ENCODE data around the gene PTEN.
A peak's percentile ranks its signal among the peaks of the same experiment; 100 is the strongest.

Gene PTEN

DNA sequence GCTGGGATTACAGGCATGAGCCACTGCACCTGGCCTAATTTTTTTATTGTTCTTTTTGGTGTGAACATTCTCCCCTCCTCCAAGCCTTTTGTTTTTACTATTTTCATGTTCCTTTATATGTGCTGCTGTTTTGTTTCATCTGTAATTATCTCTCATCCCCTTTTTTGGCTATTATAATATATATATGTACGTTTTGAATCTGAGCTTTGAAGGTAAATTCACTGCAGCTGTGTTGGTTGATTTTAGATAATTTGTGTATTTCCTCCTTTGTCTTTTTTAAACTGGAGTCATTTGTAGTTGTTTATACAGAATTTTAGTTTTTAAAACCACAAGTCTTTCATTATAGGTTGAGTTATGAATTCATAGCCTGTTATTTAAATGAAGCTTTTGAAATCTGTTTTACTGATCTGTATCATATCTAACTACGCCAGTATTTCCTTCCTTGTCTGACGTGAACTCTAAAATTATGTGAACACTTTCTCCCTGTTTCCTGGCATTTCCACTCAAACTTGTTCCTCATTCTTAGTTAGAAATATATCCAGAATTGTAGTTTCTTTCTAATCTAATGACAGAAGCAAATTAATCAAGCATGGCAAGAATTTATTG is 54.9 kb downstream of the PTEN start:
- Mint-ChIP-seq H3K27ac (peak overlapping the region; percentile 85), H3K27me3 (no peaks in the 10 kb centered on the region), H3K36me3 (peaks cover 25% of the 10 kb centered on the region), H3K4me1 (peaks cover 81% of the 10 kb centered on the region), H3K9me3 (peaks cover 7% of the 10 kb centered on the region), H3K4me3 (peak overlapping the region; percentile 68)

DNA sequence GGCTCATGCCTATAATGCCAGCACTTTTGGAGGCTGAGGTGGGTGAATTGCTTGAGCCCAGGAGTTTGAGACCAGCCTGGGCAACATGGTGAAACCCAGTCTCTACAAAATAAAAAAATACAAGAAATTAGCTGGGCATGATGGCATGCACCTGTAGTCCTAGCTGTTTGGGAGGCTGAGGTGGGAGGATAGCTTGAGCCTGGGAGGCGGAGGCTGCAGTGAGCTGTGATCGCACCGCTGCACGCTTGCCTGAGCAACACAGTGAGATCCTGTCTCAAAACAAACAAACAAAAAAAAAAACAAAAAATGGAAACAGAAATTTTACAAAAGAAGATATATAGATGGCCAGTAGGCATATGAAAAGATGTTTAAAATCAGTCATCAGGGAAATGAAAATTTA is 57.1 kb downstream of the PTEN start:
- Mint-ChIP-seq H3K27me3 (no peaks in the 10 kb centered on the region), H3K4me1 (peaks cover 93% of the 10 kb centered on the region), H3K9me3 (no peaks in the 10 kb centered on the region), H3K36me3 (peaks cover 28% of the 10 kb centered on the region), H3K4me3 (no peak overlapping the region), H3K27ac (no peak overlapping the region)

DNA sequence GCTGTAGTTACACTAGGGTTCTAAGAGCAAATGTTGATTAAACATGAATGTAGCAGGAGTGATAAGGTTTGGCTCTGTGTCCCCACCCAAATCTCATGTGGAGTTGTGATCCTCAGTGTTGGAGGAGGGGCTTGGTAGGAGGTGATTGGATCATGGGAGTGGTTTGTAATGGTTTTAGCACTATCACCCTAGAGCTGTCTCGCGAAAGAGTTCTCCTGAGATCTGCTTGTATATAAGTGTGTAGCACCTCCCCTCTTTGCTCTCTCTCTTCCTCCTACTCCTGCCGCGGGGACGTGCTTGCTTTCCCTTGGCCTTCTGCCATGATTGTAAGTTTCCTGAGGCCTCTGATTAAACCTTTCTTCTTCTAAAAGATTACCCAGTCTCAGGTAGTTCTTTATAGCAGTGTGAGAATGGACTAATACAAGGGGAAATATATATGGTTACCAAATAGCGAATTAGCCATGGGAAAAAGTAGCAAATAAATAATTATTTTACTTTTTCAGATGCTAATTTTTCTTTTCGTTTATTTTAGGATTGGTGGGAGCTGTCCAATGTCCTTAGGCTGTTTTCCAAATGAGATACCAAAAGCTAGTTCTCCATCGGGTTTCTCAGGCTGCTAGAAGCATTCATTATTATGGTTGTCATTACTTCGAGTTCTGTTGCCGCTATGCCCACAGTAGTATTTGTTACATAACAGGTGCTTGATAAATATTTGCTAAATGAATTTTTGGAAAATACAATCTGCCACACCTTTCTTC is 58.7 kb downstream of the PTEN start:
- no peaks in the 10 kb centered on the region for H3K27me3 Mint-ChIP-seq
- no peaks in the 10 kb centered on the region for H3K9me3 Mint-ChIP-seq
- H3K4me1 Mint-ChIP-seq: peaks cover 93% of the 10 kb centered on the region
- H3K4me3 Mint-ChIP-seq: no peak overlapping the region
- H3K36me3 Mint-ChIP-seq: peaks cover 33% of the 10 kb centered on the region
- no peak overlapping the region for H3K27ac Mint-ChIP-seq

GRCh38 chr10:87923233-87923632 is 59.8 kb downstream of the PTEN start:
- no peak overlapping the region for H3K4me3 Mint-ChIP-seq
- H3K27ac Mint-ChIP-seq: no peak overlapping the region
- no peaks in the 10 kb centered on the region for H3K9me3 Mint-ChIP-seq
- no peaks in the 10 kb centered on the region for H3K27me3 Mint-ChIP-seq
- H3K36me3 Mint-ChIP-seq: peaks cover 37% of the 10 kb centered on the region
- H3K4me1 Mint-ChIP-seq: peaks cover 93% of the 10 kb centered on the region

DNA sequence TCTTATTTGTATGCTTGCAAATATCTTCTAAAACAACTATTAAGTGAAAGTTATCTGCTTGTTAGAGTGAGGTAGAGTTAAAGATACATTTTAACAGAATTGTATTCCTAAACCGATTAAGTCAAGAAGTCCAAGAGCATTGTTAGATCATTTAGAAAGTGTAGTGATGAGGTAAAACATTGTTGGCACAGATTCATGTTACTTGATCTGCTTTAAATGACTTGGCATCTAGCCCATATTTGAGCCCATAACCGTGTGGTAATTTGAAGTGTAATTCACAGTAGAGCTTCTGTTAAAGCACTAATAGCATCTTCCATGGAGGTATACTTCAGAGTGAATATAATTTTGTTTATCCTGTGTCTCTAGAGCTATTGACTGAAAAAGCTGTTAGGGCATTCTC is 62.1 kb downstream of the PTEN start:
- peaks cover 97% of the 10 kb centered on the region for H3K4me1 Mint-ChIP-seq
- no peak overlapping the region for H3K27ac Mint-ChIP-seq
- H3K9me3 Mint-ChIP-seq: no peaks in the 10 kb centered on the region
- H3K36me3 Mint-ChIP-seq: peaks cover 39% of the 10 kb centered on the region
- peak overlapping the region; percentile 32 for H3K4me3 Mint-ChIP-seq
- H3K27me3 Mint-ChIP-seq: no peaks in the 10 kb centered on the region

DNA sequence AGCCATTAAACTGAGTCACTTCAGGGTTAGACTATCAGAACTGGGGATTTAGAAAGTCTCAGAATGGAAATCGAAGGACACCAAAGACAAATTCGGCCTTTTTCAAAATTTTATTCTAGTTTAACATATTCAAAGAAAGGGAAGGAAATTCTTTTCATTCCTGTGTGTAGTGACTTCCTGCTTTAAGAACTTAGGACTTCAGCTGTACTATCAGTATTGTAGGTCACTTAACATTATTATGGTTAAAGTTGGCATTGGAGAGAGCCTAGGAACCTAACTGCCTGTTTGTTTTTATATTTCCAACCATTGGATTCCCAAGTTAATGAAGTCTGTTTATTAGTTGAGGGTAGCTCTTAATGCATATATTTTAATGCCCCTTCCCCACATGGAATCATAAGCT is 63.7 kb downstream of the PTEN start:
- H3K36me3 Mint-ChIP-seq: peaks cover 39% of the 10 kb centered on the region
- no peaks in the 10 kb centered on the region for H3K9me3 Mint-ChIP-seq
- peaks cover 97% of the 10 kb centered on the region for H3K4me1 Mint-ChIP-seq
- H3K27me3 Mint-ChIP-seq: no peaks in the 10 kb centered on the region
- no peak overlapping the region for H3K27ac Mint-ChIP-seq
- H3K4me3 Mint-ChIP-seq: no peak overlapping the region

DNA sequence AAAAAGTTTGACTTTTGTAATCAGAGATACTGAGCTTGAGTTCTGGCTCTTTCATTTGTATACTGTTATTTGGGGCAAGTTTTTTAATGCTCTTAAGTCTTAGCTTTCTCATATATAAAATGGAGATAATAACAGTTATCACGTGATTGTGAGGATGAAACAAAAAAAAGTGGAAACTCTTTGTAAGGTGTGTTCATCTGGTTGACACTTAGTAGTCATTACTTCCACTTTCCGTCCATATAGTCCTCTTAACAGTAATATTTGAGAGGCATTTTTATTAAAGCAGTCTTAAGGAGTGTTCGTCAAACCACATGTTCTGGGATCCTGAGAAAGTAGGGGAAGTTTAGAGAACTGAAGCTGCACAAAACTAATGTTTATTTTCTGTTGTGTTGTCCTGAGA is 65.6 kb downstream of the PTEN start:
- Mint-ChIP-seq H3K4me1 (peaks cover 81% of the 10 kb centered on the region), H3K36me3 (peaks cover 25% of the 10 kb centered on the region), H3K27me3 (no peaks in the 10 kb centered on the region), H3K27ac (no peak overlapping the region), H3K4me3 (no peak overlapping the region), H3K9me3 (no peaks in the 10 kb centered on the region)

GRCh38 chr10:87930141-87930540 is 66.7 kb downstream of the PTEN start:
- Mint-ChIP-seq H3K27me3 (no peaks in the 10 kb centered on the region), H3K27ac (no peak overlapping the region), H3K9me3 (no peaks in the 10 kb centered on the region), H3K4me3 (no peak overlapping the region), H3K4me1 (peaks cover 74% of the 10 kb centered on the region), H3K36me3 (peaks cover 25% of the 10 kb centered on the region)

DNA sequence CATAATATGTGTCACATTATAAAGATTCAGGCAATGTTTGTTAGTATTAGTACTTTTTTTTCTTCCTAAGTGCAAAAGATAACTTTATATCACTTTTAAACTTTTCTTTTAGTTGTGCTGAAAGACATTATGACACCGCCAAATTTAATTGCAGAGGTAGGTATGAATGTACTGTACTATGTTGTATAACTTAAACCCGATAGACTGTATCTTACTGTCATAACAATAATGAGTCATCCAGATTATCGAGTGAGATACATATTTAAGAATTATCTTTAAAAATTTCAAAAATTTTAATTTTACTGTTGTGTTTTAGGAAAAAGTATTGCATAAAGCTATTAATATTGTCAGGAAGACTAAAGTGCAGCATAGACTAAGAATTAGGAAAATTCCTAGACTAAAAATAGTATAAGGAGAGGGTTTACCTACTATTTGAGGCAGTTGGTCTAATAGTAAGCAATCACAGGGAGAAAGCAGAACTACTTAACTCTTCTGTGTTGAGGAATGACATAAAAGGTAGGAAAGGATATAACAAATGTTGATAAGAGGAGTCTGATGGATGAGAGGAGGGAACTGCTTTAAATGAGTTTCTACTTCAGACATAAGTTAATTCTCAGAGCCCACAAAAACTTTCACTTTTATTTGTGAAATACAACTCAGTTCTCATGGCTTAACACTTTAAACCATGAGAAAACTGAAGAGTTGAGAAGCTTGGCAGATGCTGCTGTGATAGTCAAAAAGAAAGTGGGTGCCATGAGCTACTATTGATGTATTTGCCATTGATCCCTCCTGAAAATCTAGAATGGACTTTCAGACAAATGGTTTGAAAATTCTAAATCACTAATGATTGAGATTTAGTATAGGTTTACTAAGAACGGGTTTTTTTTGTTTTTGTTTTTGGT is 67.8 kb downstream of the PTEN start:
- Mint-ChIP-seq H3K4me3 (no peak overlapping the region), H3K27me3 (no peaks in the 10 kb centered on the region), H3K9me3 (no peaks in the 10 kb centered on the region), H3K36me3 (peaks cover 21% of the 10 kb centered on the region), H3K4me1 (peaks cover 72% of the 10 kb centered on the region), H3K27ac (no peak overlapping the region)

GRCh38 chr10:87931836-87932230 is 68.4 kb downstream of the PTEN start:
- Mint-ChIP-seq H3K36me3 (peaks cover 20% of the 10 kb centered on the region), H3K27ac (no peak overlapping the region), H3K4me1 (peaks cover 72% of the 10 kb centered on the region), H3K27me3 (no peaks in the 10 kb centered on the region), H3K4me3 (no peak overlapping the region), H3K9me3 (no peaks in the 10 kb centered on the region)

DNA sequence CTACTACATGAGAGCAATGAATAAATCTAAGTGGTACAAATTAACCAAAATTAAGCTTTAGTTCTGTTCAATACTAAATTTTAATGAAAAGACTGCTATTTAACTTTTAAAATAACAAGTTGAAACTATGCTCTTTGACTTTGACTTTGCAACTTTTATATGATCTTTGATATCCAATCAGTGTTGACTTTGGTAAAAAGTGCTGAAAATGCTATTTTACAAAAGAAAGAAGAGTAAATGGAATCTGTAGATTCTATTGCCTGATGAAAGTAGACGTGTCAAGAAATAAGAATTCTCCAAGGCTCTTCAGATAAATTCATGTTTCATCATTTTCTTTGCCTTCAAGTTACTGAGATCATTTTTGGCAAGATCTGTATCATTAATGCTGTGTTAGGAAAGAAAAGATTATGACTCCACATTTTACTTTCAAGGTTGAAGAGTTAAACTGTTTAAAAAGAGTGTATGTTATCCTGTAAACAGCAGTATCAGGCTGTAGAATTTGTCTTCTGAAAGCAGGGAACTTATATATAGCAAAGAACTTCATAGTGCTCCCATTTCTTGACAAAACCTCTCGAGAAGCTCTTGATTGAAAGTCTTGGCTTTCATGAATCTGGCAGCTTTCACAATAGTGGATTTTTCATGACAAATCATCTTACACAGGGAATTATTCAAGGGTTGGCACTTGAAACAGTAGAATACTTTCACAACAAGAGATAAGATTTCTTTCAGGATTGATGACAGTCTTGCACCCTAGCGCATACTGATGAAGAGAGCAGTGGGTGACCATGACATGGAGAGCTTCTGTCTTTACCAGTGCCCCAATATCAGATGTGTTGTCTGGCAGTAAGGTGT is 72.1 kb downstream of the PTEN start:
- peak overlapping the region; percentile 41 for H3K27ac Mint-ChIP-seq
- H3K36me3 Mint-ChIP-seq: peaks cover 15% of the 10 kb centered on the region
- peaks cover 56% of the 10 kb centered on the region for H3K4me1 Mint-ChIP-seq
- H3K27me3 Mint-ChIP-seq: no peaks in the 10 kb centered on the region
- no peaks in the 10 kb centered on the region for H3K9me3 Mint-ChIP-seq
- no peak overlapping the region for H3K4me3 Mint-ChIP-seq

GRCh38 chr10:87940210-87940609 is 76.8 kb downstream of the PTEN start:
- Mint-ChIP-seq H3K27me3 (no peaks in the 10 kb centered on the region), H3K36me3 (peaks cover 20% of the 10 kb centered on the region), H3K27ac (no peak overlapping the region), H3K4me3 (no peak overlapping the region), H3K9me3 (no peaks in the 10 kb centered on the region), H3K4me1 (peaks cover 60% of the 10 kb centered on the region)

DNA sequence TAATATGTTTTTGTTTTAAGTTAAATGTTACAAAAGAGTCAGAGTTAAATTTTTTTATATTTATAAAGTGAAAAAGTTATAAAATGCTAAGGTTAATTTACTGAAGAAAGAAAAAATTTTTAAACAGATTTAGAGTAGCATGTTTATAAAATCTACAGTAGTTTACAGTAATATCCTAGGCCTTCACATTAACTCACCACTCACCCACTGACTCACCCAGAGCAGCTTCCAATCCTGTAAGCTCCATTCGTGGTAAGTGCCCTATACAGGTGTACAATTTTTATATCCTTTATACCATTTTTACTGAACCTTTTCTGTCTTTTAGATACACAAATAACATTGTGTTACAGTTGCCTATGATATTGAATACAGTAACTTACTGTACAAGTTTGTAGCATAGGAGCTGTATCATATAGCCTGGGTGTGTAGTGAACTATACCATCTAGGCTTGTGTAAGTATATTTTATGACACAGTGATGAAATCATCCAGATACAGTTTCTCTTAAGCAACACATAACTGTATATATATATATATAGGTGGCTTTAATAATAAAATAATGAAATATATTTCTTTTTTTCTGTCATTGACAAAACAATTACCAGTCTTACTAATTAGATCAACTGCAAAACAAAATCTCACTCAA is 79.6 kb downstream of the PTEN start:
- Mint-ChIP-seq H3K9me3 (no peaks in the 10 kb centered on the region), H3K36me3 (peaks cover 13% of the 10 kb centered on the region), H3K27ac (no peak overlapping the region), H3K4me1 (peaks cover 38% of the 10 kb centered on the region), H3K4me3 (no peak overlapping the region), H3K27me3 (no peaks in the 10 kb centered on the region)

DNA sequence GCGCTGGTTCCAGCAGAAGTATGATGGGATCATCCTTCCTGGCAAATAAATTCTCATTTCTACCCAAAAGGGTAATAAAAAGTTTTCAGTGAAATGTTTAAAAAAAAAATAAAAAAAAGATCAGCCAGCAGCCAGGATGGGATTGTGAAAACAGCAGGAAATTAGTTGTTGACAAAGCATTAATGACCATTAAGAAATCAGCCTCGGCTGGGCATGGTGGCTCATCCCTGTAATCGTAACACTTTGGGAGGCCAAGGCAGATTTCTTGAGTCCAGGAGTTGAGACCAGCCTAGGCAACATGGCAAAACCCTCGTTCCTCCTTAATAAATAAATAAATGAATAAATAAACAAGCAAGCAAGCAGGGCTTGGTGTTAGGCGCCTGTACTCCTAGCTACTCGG is 82.6 kb downstream of the PTEN start:
- peaks cover 10% of the 10 kb centered on the region for H3K36me3 Mint-ChIP-seq
- no peaks in the 10 kb centered on the region for H3K27me3 Mint-ChIP-seq
- H3K9me3 Mint-ChIP-seq: no peaks in the 10 kb centered on the region
- H3K27ac Mint-ChIP-seq: no peak overlapping the region
- H3K4me3 Mint-ChIP-seq: no peak overlapping the region
- H3K4me1 Mint-ChIP-seq: peaks cover 28% of the 10 kb centered on the region

GRCh38 chr10:87952612-87953011 is 89.2 kb downstream of the PTEN start:
- H3K4me1 Mint-ChIP-seq: peaks cover 37% of the 10 kb centered on the region
- no peak overlapping the region for H3K4me3 Mint-ChIP-seq
- no peaks in the 10 kb centered on the region for H3K27me3 Mint-ChIP-seq
- H3K36me3 Mint-ChIP-seq: peaks cover 18% of the 10 kb centered on the region
- no peak overlapping the region for H3K27ac Mint-ChIP-seq
- H3K9me3 Mint-ChIP-seq: no peaks in the 10 kb centered on the region
